Measurements from ENCODE around the gene CEACAM18.

GRCh38 chr19:51530616-51531015, 52.3 kb downstream of the CEACAM18 start:
- TF ChIP-seq, protein P1, sequence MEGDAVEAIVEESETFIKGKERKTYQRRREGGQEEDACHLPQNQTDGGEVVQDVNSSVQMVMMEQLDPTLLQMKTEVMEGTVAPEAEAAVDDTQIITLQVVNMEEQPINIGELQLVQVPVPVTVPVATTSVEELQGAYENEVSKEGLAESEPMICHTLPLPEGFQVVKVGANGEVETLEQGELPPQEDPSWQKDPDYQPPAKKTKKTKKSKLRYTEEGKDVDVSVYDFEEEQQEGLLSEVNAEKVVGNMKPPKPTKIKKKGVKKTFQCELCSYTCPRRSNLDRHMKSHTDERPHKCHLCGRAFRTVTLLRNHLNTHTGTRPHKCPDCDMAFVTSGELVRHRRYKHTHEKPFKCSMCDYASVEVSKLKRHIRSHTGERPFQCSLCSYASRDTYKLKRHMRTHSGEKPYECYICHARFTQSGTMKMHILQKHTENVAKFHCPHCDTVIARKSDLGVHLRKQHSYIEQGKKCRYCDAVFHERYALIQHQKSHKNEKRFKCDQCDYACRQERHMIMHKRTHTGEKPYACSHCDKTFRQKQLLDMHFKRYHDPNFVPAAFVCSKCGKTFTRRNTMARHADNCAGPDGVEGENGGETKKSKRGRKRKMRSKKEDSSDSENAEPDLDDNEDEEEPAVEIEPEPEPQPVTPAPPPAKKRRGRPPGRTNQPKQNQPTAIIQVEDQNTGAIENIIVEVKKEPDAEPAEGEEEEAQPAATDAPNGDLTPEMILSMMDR (IDR thresholded peaks at IDR 0.05; ENCODE audit: low read depth, low read length): no peak
- no peak for TF ChIP-seq POLR2A (IDR thresholded peaks at IDR 0.05; ENCODE audit: extremely low read depth, insufficient read length)
